GM21526 (cell line): ENCODE data around the gene CAPN14.

Experiments used
- ATAC-seq: cut with Tn5 transposase; IDR thresholded peaks from one replicate; pipeline ENCODE4 v1.9.1; 2021; ENCODE audit warnings: moderate library complexity; ENCODE audit not compliant: unreplicated experiment, low FRiP score

CAPN14 gene, protein sequence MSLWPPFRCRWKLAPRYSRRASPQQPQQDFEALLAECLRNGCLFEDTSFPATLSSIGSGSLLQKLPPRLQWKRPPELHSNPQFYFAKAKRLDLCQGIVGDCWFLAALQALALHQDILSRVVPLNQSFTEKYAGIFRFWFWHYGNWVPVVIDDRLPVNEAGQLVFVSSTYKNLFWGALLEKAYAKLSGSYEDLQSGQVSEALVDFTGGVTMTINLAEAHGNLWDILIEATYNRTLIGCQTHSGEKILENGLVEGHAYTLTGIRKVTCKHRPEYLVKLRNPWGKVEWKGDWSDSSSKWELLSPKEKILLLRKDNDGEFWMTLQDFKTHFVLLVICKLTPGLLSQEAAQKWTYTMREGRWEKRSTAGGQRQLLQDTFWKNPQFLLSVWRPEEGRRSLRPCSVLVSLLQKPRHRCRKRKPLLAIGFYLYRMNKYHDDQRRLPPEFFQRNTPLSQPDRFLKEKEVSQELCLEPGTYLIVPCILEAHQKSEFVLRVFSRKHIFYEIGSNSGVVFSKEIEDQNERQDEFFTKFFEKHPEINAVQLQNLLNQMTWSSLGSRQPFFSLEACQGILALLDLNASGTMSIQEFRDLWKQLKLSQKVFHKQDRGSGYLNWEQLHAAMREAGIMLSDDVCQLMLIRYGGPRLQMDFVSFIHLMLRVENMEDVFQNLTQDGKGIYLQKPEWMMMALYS

DNA sequence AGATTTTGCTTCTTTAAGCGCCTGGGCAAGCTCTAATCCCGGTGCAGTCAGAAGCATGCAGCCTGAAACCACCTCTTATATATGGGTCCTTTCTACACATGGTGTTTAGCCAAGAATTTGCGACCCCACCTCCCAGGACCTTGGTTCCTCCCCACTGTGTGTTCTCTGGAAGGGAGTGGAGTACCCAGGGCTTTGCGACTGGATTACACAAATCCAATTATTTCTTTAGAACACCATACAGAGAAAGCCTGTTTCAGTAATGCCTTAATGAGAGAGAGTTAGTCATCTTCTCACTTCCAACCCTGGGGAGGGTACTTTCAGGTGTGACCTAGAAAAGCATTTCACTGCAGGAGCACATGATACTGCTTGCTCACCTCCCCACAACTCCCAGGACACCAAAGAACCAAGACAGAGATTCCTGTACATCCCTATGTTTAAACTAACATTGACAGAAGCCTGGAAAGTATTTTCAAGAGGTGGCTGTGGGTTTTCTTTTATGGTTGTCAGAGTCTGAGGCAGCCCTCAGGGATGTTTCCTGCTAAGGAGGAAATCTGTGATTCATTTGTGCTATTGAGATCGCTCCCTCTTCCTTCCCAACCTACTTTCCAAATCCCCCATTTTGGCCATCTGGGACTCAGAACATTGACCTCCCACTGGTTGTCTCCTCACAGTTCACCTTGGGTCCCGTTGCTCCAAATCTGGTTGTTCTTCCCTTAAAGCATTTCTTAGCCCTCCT lies at the start of gene CAPN14:
Gene CAPN14 (minus strand): TSS at position 51 of the 736 bp plus-strand sequence. CDS start 12,068 bp downstream, outside the sequence.
- ATAC-seq = no peak

DNA sequence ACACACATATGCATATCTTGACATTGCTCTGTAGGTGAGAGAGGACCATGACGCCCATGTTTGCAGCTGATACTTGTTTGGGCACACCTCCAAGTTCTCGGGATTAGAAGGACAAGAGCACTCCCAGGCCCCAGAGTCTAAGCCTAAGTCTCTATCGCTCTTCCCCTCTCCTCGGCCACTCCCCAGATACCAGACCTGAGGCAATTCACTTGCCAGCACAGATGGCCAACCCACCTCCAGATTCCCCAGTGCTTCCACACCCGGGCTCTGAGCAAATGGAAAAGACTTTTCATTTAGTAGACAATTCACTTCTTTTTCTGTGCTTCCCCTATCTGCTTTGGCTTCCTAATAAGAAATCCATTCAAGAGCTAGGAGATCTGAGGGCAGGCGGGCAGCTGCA lies 49.5 kb upstream of the CAPN14 start:
- no peak for ATAC-seq

DNA sequence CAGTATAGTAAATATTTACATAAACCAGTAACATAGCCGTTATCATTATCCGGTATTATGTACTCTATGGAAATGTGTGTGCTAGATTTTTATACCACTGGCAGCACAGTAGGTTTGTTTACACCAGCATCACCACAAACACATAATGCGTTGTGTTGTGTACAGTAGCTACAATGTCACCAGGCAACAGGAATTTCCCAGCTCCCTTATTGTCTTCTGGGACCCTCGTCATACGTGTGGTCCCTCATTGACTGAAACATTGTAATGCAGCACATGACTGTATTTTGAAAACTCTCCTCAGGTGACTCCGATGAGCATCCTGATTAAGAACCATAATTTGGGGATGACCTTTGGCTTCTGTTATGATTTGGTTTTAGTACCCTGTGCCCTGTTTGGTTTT lies 47.9 kb upstream of the CAPN14 start:
- ATAC-seq = no peak

DNA sequence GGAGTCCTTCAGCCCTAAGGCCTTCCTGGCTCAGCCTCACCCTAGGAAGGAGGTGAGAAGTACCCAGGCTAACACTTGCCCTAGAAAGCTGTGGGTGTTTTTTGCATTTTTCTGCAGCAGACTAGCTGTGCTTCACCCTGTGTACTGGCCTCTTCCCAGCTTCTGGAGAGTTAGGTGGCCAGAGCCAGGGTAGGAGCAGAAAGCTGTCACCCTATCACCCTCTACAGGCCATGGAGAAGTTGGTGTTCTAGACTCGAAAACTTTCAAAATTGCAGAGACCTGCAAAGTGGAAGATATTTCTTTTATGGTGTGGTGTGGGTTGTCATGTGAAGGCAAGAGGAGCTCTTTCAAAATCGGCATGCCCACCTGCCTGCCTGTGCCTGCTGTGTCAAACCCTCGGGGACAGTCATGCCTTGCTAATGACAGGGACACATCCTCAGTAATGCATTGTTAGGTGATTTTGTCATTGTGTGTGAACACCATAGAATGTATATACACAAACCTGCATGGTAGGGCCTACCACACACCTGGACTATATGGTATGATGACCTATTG lies 46.4 kb upstream of the CAPN14 start:
- ATAC-seq = no peak

DNA sequence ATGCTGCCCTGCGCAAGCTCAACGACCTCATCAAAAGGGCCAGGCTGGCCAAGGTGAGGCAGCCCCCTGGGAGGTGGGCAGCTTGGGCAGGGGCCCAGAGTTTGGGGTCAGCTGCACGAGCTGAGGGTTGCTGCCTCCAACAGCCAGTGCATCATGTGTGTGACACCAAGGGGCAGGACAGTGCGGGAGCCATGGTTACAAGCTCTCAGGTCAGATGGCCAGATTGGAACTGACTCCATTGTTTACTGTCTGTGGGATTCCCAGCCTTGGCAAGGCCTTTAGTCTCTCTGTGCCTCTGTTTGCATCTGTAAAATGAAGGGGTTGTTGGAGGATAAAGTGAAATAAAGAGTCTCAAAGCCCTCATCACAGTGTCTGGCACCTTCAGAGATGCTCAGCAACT lies 43.6 kb upstream of the CAPN14 start:
- ATAC-seq = no peak

DNA sequence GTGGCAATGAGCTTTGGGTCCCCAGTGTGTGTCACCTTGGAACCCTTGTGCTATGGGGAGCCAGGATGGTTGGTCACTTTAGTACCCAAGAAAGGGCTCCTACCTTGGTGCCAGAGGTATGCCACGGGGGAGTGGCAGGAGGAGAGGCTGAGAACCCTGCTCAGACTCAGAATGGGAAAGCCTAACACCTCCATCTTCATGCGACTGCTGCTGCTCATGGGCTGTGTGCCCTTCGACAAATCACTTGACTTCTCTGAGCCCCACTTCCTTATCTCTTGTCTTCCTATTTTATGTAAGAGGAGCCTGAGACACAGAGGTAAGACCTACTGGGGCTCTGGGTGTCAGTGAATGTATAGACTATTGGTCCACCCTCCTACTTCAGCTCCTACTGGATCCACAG lies 41.8 kb upstream of the CAPN14 start:
- no peak for ATAC-seq

DNA sequence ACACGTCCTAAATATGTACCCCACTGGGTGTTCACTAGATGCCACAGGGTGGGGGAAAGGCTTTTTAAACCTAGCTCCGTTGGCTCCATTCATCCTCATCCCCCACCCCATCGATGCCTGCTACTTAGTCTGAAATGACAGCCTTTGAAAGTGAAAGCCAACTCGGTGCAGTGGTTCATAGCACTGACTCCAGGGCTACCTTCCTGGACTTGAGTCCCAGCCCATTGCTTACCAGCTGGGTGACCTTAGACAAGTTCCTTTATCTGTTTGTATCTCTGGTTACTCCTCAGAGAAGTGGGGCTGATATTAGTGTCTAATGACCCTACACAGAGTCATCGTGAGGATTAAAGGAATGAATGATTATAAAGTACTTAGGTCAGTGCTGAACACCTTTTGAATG lies 41.0 kb upstream of the CAPN14 start:
- no peak for ATAC-seq

DNA sequence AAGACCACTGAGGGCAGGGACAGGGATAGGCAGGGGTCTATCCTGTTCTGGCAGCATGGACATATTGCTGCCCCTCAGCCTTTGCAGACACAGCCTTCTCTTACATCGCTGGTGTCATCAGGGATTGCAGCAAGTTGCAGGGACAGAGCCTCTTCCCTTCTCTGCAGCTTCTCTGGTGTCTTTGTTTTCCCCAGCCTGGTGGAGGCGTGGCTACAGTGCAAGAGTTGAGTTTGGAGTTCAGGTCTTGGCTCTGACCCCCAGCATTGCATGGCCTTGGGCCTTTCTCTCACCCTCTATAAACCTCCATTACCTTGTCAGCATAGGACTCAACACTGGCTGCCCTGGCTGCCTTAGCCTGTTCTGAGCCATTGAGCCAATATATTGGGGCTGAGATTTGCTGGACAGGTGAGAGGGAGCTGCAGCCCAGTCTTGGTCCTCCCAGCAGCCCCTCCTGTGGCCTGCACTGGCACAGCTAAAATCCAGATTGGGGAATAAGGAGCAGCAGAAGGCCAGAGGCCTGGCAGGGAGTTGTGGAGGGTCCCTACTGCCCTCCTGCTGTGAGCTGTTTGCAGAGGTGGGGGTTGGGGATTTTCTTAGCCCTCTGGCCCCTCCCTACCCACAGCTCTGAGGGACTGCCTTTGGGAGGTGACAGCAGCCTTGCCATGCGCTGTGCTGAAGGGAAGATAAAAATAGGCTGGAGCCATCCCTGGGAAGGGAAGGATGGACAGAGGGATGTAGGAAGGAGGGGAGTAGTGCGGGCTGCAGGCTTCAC lies 39.5 kb upstream of the CAPN14 start:
- ATAC-seq = peak; percentile 5

DNA sequence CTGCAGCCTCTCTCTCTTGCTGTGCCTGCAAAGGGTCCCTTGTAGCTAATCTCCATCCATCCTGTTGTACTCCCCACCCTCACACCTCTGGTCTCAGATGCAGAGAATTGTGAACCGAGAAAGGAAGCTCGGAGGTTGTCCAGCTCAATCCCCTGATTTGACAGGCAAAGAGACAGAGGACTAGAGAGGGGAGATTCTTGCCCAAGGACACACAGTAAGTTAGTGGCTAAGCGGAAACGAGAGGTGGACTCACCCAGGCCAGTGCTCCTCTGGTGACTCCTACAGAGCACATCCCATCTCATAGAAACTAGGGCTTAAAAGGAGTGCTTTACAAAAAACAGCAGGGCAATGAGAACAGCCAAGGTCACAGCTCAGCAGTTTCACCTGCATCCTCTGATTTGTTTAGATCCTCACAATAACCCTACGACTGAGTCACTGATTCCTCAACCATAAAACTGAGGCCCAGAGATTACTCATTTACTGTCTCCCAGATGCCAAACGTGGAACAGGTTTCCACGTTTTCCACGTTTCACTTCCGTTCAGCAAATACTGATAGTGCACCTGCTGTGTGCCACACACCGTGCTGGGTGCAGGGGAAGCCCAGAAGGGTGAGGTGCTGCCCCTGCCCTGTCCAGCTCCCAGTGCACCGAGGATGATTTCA lies 38.7 kb upstream of the CAPN14 start:
- peak; percentile 52 for ATAC-seq

DNA sequence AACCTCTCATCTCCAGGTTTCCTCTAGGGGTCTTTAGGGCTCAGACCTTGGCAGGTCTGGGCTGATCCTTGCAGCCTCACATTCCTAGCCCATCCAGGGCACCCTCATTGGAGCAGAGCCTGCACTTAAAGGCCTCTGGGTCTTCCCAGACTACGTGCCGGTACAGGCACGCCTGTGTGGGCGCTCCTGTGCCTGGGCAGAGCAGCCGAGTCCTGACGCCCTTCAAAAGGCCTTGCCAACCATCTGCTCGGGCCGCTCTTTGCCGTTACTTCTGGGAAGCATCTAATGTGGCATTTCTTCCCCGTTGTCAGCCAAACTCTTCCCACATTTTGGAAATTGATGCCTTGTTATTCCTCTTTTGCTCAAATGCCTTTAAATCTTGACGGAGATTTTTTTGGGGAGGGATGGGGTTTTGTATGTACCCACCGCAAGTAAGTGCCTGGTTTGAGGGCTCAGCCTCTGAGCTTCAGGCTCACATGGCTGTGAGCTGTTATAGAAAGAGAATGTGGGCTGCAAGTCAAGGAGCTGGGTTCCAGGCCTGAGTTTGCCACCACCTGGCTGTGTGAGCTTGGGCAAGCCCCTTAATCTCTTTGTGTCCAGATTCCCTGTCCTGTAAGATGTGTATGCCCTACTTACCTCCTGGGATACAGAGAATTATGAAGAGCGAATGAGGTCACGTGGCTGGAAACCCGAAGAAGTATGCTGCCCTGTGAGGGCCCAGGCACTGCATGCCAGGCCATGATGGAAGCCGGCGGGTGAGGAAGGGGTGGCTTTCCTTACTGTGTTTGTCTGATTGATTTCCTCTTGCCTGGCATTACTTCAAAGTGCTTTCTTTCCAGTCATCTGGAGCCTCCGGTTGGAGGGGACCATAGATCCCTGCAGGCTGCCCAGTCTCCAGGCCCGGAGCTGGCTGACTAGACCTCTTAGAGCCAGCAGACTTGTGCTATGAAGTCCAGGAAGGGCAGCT lies 37.2 kb upstream of the CAPN14 start:
- ATAC-seq = no peak

DNA sequence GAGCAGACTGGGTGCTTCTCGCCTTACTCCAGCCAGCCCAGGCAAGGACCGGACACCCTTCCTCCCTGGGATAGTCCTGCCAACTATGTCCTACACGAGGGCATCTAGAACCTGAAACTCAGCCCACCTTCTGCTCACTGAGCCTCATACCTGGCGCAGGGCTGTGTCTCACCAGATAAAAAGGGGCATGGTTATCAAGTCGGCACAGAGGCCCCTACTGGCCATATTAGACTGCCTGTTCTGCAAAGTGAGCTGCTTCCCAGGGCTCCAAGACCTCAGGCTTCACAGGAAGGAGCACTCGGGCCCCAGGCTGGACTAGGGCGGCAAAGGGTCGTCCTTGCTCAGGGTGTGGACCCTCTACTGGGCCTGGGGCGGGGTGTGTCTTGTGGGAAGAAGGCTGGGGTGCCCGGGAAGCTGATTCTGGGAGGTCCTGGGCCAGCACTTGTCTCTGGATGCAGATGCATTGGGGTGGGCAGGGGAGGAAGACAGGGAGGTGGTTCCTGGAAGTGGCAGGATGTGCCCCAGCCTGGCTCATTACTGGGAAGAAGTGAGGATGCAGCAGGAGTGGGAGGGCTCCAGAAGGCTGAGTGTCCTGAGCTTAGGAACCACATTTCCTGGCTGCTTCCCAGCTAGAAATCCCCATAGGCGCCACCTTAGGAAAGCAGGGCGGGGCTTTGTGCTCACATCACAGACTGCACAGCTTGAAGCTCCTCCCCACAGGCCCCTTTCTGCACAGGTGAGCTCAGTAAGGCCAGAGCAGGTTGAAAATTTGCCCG lies 36.2 kb upstream of the CAPN14 start:
- no peak for ATAC-seq

DNA sequence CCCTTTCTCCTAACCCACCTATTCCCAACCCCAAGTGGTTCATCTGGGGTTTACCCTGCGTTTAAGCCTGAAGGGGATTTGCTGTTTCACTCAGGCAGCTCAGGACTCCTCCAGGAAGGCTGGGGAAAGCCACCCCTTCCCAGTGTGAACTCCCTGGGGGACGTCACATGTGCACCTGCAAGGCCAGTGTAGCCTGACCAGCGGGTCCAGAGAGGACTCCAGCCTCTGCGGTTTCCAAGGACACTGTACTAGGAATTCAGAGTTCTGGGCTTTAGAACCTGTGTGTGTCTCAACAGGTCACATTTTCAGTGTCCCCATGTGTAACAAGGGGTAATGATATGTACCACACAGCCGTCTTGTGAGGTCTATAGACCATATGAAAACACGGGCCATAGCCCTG lies 34.5 kb upstream of the CAPN14 start:
- ATAC-seq = no peak

DNA sequence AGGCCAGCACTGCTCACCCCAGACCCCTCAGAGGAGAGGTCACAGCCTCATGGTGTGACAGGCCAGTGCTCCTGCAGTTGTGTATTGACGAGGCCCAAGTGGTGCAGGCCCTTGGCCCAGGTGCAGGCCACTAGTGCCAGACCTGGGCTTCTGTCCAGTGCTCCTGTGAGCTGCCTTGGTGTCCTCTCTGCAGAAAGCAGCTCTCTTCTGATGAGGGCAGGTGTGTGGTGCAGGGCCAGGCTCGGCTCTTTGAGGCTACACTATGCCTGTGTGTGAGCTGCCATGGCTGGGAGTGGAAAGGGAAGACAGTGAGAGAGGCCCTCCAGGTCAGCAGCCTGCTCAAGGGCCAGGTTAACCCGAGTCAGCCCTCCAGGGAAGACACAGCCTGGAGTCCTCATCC lies 33.7 kb upstream of the CAPN14 start:
- ATAC-seq = no peak

DNA sequence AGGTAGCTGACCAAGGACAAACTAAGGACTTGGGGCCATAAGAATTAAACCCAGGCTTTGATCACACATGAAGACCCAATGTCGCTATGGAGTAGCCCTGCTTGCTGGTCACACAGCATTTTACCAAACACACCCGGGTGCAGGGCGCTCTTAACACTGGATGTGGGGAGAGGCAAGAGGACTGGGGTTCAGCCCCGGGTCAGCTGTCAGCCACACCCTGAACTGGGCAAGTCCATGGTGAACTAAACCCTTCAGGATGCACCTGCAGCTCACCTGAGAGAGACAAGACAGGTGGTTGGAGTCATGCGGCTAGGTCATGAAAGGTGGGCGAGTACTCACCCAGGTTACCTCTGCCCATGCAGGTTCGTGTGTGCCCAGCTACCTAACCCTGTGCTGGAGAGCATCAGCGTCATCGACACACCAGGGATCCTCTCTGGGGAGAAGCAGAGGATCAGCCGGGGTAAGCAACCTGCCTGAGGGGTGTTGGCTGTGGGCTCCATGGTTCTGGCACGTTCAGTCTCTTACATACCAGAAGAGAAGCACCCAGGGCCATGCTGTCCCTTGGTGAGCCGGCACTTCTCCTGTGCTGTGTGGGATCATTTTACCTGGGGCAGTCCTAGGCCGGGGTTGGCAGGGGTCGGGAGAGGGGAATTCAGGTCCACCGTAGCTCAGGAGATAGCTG lies 31.8 kb upstream of the CAPN14 start:
- no peak for ATAC-seq

DNA sequence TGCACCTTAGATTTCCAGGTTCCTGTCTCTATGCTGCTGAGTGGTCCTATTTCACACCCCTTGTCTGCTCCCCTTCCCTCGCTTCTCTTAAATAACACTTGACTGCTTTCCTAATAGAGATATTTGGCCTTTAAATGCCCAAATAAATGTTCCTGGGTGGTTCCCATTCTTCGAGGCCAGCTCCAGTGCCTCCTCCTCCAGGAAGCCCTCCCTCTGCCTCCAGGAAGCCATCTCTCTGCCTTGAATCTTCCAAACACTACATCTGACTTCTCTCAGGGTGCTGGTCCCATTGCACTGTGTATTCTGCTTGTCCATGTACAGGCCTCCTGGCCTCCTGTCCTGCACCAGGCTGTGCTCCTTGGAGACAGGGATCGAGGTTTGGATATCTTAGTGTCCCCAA lies 30.8 kb upstream of the CAPN14 start:
- ATAC-seq = no peak

DNA sequence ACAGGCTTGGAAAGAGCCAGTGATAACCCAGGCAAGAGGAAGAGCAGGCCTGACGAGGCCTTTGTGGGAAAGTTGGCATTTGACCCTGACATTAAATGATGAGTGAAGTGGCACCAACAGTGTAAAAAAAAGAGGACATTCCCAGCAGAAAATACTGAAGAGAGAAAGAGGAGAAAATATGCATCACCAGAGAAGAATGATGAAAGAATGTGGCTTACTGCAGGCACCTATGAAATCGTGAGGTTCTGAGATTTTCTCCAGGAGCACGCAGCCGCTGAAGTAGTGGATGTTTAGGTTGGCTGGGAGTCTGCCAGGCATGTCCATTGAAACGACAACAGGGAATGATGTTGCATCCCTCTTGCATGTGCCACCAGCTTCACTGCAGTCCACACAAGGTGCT lies 30.4 kb upstream of the CAPN14 start:
- ATAC-seq = no peak

DNA sequence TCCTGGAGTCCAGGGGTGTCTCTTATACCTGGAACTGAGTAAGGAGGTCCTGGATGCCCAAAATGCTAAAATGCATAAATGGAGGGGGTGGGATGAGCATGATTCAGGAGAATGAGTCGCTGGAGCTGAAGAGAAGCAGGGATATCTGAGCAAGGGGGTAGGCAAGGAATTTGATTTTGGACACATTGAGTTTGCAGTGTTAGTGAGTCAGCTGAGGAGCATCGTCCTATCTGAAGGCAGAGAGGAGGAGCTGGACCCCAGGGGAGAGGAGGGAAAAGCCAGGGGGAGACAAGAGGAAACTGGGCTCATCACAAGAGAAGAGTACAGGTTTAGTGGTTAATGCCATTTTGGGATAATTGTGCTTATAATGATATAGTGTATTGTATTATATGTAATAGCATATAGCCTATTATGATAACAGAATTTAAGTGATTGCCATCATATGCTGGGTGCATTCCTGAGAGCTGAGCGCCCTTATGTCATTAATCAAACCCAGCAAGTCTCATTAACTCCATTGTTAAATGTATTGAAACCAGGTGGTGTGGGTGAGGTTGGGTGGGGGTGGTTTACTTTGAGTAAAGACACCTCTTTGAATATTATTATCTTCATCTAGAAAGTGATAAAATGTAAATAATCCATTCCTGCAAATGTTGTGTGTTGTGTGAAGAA lies 29.0 kb upstream of the CAPN14 start:
- no peak for ATAC-seq
